Suppressor macrophage treated with lipopolysaccharide for 4 hours (primary cell): ENCODE results near the gene FOXK2.

Experiments
- DNase-seq: peaks from one replicate; pipeline ENCODE4 v3.0.0-alpha.2; 2020

FOXK2 gene

DNA sequence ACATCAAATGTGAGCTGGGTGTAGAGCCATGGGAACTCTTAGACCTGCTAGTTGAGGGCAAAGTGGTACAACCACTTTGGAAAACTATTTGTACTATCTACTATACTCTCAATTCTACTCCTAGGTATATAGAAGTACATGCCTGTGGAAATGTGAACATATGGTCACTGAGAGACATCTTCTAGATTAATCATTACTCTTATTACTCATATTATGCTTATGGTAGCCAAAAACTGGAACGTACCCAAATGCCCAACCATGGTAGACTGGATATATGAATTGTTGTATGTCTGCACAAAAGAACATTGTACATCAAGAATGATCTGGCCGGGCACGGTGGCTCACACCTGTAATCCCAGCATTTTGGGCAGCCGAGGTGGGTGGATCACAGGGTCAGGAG lies 126.0 kb downstream of the FOXK2 start:
- no peak for DNase-seq

DNA sequence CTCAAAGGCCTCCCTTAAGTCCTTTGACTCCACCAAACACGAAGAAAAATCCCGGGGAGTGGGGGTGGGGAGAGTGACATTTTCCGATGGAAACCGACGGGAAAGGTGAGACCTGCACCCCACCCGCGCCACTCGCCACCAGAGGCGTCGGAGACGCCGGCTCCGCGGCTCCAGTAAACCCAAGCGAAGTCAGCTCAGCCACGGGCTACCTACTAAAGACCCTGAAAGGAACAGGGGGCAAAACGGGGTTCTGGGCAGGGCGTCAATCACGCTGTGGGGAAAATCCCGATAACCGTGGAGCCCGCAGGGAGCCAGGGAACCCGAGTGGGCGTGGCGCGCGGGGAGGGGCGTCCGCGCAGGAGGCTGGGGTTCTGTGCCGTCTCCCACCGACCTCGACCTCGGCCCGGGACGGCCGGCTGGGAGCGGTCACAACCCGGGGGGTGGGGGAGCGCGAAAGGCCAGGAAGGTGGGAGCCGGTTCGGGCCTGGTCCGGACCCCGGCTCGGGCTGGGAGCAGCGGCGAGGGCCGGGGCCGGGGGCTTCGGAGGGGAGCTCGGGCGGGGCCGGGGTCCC lies 128.1 kb downstream of the FOXK2 start:
- DNase-seq = peak; percentile 61

DNA sequence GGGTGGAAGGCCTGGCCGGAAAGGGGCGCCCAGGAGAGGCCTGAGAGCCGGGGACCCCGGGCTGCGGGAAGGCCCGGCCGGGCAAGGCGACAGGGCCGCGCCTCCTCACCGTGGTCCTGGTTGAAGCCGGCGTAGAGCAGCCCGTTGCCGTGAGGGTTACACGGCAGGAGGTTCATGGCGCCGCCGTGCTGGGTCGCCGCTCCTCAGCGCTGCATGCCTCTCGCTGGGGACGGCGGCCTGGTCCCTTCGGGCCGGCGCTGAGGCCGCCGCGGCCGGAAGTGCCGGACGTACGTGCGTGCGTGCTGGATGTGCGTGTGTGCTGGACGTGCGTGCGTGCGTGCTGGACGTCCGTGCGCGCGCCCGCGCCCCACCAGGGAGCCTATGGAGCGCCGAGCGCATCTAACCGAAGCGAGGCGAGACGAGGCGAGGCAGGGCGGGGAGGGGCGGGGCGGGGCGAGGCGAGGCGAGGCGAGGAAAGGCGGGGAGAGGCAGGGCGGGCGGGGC lies 128.7 kb downstream of the FOXK2 start, which contains the start of gene WDR45B:
TSS of gene WDR45B (minus strand) at position 280 of the 504 bp plus-strand sequence. CDS start at position 176, 104 bp downstream.
- DNase-seq = peak; percentile 99

DNA sequence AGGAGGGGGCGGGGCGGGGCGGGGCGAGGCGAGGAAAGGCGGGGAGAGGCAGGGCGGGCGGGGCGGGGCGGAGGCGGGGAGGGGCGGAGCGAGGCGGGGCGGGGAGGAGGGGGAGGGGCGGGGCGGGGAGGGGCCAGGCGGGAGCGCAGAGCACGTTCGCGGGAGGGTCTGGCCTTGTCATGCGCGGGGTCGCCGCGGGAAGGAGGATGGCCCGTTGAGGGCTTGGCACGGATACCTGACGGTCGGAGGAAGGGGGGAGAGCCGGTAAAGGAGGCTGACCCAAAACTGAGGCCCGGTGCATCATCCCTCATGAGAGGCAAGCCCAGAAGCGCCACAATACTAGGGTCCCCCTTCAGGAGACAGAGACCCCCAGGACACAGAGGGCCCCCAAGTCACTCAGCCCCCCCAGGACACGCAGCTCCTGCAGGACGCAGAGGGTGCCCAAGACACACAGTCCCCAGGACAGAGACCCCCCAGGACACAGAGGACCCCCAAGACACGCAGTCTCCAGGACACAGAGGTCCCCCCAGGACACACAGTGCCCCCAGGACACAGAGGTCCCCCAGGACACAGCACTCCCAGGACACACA lies 129.3 kb downstream of the FOXK2 start:
- no peak for DNase-seq

DNA sequence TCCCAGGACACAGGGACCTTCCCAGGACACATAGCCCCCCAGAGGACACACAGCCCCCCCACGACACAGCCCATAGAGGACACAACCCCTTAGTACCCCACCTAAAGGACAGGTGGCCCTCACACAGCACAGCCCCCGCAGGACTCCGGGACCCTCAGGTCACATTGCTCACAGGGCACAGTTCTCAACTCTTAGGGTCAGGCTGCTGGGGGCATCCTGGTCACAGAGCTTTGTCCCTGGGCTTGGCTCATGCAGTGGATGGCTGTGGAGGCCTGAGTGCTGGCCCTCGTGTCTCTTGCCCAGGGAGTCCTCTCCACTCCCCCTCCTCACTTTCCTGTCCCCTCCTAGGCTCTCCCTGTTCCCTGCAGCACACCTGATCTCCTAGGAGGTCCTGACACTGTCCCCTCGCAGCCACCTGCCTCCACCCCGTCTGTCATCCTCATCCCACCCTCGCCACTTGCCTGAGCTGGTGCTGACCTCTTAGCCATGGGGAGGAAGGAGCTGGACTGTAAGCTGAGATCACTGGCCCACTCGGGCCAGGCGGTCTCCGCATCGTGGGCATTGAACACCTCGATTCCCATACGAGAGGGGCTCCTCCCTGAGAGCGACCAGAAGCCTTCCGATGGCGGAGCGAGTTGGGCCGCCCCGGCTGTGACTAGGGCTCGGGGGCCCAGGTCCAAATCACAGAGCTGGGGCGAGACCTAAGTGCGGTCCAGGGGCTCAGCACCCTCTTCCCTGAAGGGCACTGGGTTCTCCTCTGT lies 130.1 kb downstream of the FOXK2 start:
- no peak for DNase-seq

DNA sequence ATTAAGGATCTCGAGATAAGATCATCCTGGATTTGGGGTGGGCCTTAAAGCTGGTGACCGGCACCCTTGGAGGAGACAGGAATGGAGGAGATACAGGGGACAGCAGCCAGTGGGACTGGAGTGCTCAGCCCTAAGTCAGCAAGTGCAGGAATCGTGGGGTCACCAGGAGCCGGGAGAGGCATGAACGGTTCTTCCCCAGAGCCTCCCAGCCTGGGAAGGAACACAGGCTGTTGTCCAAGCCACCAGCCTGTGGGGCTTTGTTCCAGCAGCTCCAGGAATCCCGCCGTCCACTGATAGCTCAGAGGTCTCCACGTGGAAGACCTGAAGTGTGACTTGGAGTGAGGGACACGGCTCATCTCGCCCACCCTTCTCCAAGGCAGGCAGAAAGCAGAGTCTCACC lies 131.2 kb downstream of the FOXK2 start:
- DNase-seq = no peak

DNA sequence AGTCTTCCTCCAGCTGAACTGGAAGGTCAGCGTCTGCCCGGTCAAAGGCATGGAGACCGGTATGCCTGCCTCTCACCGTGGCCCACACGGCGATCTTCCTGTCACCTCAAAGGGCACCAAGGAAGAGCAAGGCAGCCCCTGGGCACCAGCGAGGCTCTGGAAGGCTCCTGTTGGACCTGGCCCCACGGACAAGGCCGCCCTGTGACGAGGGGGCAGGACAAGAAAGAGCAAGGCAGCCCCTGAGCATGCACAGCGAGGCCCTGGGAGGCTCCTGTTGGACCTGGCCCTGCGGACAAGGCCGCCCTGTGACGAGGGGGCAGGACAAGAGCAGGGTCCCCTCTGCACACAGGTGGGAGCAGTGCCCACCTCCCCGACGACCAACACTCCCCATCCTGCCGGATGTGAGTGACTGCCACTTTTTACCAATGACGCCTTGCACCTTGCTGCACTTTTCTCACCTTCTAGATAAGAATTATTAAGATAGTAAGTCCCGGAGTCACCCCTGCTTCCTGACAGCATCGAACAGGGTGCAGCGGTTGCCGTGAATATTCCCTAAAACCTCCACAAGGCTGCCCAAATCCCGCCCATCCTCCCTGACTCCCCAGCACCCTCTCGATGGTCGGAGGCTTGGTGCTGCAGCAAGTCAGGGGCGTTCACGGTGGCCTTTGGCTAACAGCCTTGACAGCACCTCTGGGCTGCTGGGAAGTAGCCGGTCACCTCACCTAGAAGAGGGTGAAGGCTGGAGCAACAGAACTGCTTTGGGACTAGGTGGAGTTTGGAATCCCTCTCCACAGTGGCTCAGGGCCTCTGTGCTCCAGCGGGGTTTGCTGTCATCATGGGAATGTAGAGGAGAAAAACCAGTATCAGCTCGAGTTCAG lies 134.4 kb downstream of the FOXK2 start:
- no peak for DNase-seq
